Spleen (tissue), 11 donors: ENCODE measurements around the gene ZMYM4. TPM values are rescaled to one million over a fixed set of nuclear protein-coding genes. Genes with fewer than 3 reads are reported as not detected.
"Not testable (repeated sequence)": the region's sequence is repeated elsewhere in the genome, so short reads cannot be mapped to it uniquely, and the experiment has no call there.

Experiments
- DNase-seq: peaks from one replicate; pipeline ENCODE4 v3.0.0-alpha.2; 2020
- H3K27ac ChIP-seq, 8 donors: fragments of 200-600 bp; sonication (generic) in 7 of 8; 1 replicate in 4 of 8; 2 replicates in 4 of 8; pipeline versions ENCODE4 v1.5.0 to v1.8.0; 2016 to 2021; ENCODE audit warnings: inconsistent platforms in 4 of 8, mild to moderate bottlenecking in 4 of 8, moderate library complexity in 1 of 8
- H3K27me3 ChIP-seq, 7 donors: fragments of 200-600 bp; sonication (generic) in 6 of 7; replicated peaks in 1 of 7; 1 replicate in 4 of 7; 2 replicates in 3 of 7; pipeline versions ENCODE4 v1.5.0 to v1.8.0; 2016 to 2021; ENCODE audit warnings: inconsistent platforms in 3 of 7, mild to moderate bottlenecking in 1 of 7
- H3K36me3 ChIP-seq, 6 donors: fragments of 200-600 bp; sonication (generic) in 5 of 6; 1 replicate in 4 of 6; 2 replicates in 2 of 6; pipeline versions ENCODE4 v1.5.0 to v1.8.0; 2016 to 2021; ENCODE audit warnings: inconsistent platforms in 2 of 6
- H3K4me1 ChIP-seq, 6 donors: fragments of 200-600 bp; sonication (generic) in 5 of 6; 1 replicate in 3 of 6; 2 replicates in 3 of 6; pipeline versions ENCODE4 v1.5.0 to v1.8.0; 2016 to 2021; ENCODE audit warnings: inconsistent platforms in 3 of 6
- H3K4me3 ChIP-seq, 8 donors: fragments of 200-600 bp; sonication (generic) in 7 of 8; 1 replicate in 4 of 8; 2 replicates in 4 of 8; pipeline versions ENCODE4 v1.5.0 to v1.8.0; 2016 to 2021; ENCODE audit warnings: inconsistent platforms in 4 of 8, mild to moderate bottlenecking in 4 of 8, moderate library complexity in 2 of 8
- H3K9me3 ChIP-seq, 8 donors: fragments of 200-600 bp; sonication (generic) in 7 of 8; 1 replicate in 4 of 8; 2 replicates in 4 of 8; pipeline versions ENCODE4 v1.5.0 to v1.8.0; 2016 to 2021; ENCODE audit warnings: inconsistent platforms in 4 of 8
- CTCF ChIP-seq, 11 experiments: fragments of 200-600 bp in 7 of 11; fragments of 450-650 bp in 4 of 11; sonication (generic) in 4 of 11; IDR thresholded peaks in 8 of 11; conservative IDR thresholded peaks in 3 of 11; 1 replicate in 7 of 11; 2 replicates in 4 of 11; pipeline versions ENCODE4 v1.4.0 to v1.8.0; 2016 to 2021; ENCODE audit warnings: antibody characterized with exemption in 11 of 11, inconsistent platforms in 4 of 11, mild to moderate bottlenecking in 1 of 11
- POLR2A ChIP-seq, 3 donors: fragments of 450-650 bp; IDR thresholded peaks; one replicate each; pipeline ENCODE4 v1.5.1; 2017; ENCODE audit warnings: antibody characterized with exemption in 3 of 3, mild to moderate bottlenecking in 1 of 3
- POLR2AphosphoS5 ChIP-seq, 3 donors: sonication (generic); formaldehyde crosslinking; IDR thresholded peaks; one replicate each; pipeline ENCODE4 v1.5.1; 2017; ENCODE audit warnings: antibody characterized with exemption in 3 of 3
- WGBS, 5 donors: extraction: QIAGEN DNeasy Blood & Tissue Kit in 3 of 5; methylation state at CpG; one replicate each; pipeline versions ENCODE4 v1.1.5 to v1.1.7; 2013 to 2018; 5-methylcytosine and 5-hydroxymethylcytosine counted together
- intact Hi-C: fragments of 100-400 bp; cut with DNase I; formaldehyde crosslinking; loops from one replicate; pipeline ENCODE4 v1.15.0; 2023; ENCODE audit warnings: low total_unique reads
- polyA plus RNA-seq, 3 donors: library from polyadenylated mRNA; stranded (reverse); fragments of 200-250 nt; gene quantifications; one replicate each; pipeline ENCODE4 v1.2.1, GENCODE V29; 2013
- total RNA-seq, 7 donors: library from RNA; depleted of rRNA in 3 of 7; stranded (reverse); fragments of >200 nt in 3 of 7; fragmentation: NEBNext Ultra II Directional in 4 of 7; extraction: Animal tissue kit (Norgen Biotek cat#: 25700) in 4 of 7; gene quantifications; one replicate each; pipeline versions ENCODE4 v1.1.0 to v1.2.1, GENCODE V29; 2016 to 2021
- donor health status: healthy with polysubstance abuse.
- donor health status: DM: no; HTN: no; CAD: no; lungs with moderate emphysema.
- donor health status: DM: no; HTN: no; CAD: no.
- donor health status: Bipolar disorder and iron deficiency.
- donor health status: healthy.
- donor health status: DM: no; HTN: no; CAD: no.
- donor health status: DM: yes; HTN: yes; CAD: no.

Gene ZMYM4
- total and polyA plus RNA-seq, 10 donors, result 9.0 to 70.2 (median 47.1) TPM

DNA sequence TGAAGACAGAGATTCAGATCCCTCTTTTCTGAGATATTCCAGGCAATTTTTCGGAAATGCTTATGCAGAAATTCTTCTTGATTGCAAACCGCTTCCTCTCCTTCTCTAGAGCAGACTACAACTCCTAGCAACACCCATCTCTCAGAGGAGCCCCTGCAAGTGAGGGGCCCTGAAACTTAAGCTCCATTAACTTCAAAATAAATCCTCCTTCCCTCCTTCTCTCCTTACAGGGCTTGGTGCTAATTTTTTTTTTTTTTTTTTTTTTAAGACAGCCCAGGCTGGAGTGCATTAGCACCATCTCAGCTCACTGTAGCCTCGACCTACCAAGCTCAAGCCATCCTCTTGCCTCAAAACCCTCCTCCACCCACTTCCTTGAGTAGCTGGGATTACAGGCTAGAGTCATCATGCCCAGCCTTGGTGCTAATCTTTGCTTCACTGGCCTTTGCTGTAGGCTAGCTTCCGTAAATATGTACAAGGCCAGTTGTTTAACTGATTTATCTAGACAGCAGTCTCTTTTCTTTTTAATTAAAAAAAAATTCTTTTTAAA is 45.4 kb upstream of the ZMYM4 start:
- intact Hi-C loops, result no loop called here
- DNase-seq, result no peak
- TF ChIP-seq POLR2A (IDR thresholded peaks at IDR 0.05), result no peak
- TF ChIP-seq CTCF (IDR thresholded peaks at IDR 0.05 in 8 of 11, conservative IDR thresholded peaks at IDR 0.05 in 3 of 11), result no peak
- no peak for TF ChIP-seq POLR2AphosphoS5 (IDR thresholded peaks at IDR 0.05)
- Histone ChIP-seq H3K36me3 (no peaks in the 10 kb centered on the region), H3K4me3 (no peak overlapping the region), H3K27ac (peak overlapping the region in 4 of 8 donors; percentile 3 to 38 (median 17)), H3K4me1 (no peaks in the 10 kb centered on the region), H3K9me3 (no peaks in the 10 kb centered on the region), H3K27me3 (no peaks in the 10 kb centered on the region)
- 68 to 85% (median 76%) methylated on average over 4 of the region's 4 CpGs for WGBS, 5 donors

DNA sequence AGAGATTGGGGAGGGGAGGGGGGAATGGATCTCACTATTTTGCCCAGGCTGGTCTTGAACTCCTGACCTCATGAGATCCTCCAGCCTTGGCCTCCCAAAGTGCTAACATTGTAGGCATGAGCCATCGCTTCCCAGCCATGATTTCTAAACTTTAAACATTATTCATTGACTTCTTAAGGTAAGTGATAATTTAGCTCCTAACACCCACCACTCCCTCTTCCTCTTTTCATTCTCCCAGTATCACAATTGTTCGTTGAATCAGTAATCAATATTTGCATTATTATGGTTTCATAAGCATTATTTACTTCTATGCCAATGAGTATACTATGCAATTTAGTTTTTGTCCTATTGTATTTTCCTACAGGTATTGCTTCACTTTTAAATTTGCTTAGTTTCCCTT is 42.0 kb upstream of the ZMYM4 start:
- Histone ChIP-seq H3K36me3 (no peaks in the 10 kb centered on the region), H3K9me3 (no peaks in the 10 kb centered on the region), H3K27me3 (no peaks in the 10 kb centered on the region), H3K4me1 (no peaks in the 10 kb centered on the region), H3K4me3 (no peak overlapping the region), H3K27ac (no peak overlapping the region)
- no peak for DNase-seq
- TF ChIP-seq POLR2A (IDR thresholded peaks at IDR 0.05) (no peak), CTCF (IDR thresholded peaks at IDR 0.05 in 8 of 11, conservative IDR thresholded peaks at IDR 0.05 in 3 of 11) (no peak), POLR2AphosphoS5 (IDR thresholded peaks at IDR 0.05) (no peak)
- intact Hi-C loops, result no loop called here
- WGBS, 5 donors, result 72 to 92% (median 82%) methylated on average over 2 of the region's 2 CpGs

DNA sequence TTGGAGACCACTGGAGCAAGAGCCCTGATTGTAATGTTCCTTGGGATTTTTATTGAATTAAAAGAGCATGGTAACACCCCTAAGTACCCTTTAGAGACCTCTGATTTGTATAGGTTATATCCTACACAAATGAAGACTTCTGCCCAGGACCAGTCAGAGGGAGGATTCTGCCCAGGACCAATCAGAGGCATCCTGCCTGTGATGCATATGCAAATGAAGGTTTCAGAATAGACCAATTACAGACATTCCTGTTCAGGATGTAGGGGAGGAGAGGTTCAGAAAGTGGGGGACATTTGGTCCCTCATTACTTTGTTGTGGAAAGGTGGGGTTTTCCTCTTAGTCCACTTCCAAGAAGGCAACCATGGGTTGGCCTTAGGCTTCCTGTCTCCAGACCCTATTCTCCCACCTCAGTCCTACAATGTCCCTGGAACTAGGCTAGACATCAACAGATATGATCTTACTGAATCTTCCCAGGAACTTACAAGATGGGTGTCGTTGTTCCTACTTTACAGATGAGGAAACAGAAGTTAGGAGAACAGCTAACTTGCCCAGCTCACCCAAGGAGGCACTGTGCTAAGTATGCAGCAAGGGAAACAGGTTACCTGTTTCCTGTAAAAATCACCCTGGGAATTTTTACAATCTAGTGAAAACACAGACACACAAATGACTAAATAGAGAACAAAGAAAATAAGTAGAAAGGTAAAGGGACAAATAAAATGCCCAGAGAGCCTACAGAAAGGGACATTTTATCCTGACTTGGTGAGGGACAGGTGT is 38.7 kb upstream of the ZMYM4 start:
- Histone ChIP-seq H3K9me3 (no peaks in the 10 kb centered on the region), H3K4me3 (no peak overlapping the region), H3K27ac (no peak overlapping the region), H3K27me3 (no peaks in the 10 kb centered on the region), H3K4me1 (no peaks in the 10 kb centered on the region), H3K36me3 (no peaks in the 10 kb centered on the region)
- intact Hi-C loops, result no loop called here
- TF ChIP-seq CTCF (IDR thresholded peaks at IDR 0.05 in 8 of 11, conservative IDR thresholded peaks at IDR 0.05 in 3 of 11) (no peak), POLR2A (IDR thresholded peaks at IDR 0.05) (no peak), POLR2AphosphoS5 (IDR thresholded peaks at IDR 0.05) (no peak)
- no peak for DNase-seq
- 57 to 77% (median 65%) methylated on average over 1 of the region's 1 CpG for WGBS, 5 donors

DNA sequence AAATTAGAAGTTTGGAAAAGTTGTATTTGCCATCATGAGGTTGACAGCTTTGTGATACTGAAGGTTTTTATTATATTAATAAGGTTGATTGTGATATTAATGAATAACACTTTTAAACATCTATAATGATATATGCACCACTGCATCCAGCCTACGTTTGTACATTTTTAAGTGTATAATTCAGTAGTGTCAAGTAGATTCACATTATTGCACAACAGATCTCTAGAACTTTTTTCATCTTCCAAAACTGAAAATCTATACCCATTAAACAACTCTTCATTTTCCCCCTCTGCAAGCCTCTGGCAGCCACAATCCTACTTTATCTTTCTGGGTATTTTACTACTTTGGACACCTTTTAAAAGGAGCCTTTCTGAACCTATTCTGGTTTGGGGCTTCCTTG is 37.2 kb upstream of the ZMYM4 start:
- Histone ChIP-seq H3K4me3 (no peak overlapping the region), H3K4me1 (no peaks in the 10 kb centered on the region), H3K27ac (no peak overlapping the region), H3K36me3 (no peaks in the 10 kb centered on the region), H3K27me3 (no peaks in the 10 kb centered on the region), H3K9me3 (no peaks in the 10 kb centered on the region)
- TF ChIP-seq POLR2A (IDR thresholded peaks at IDR 0.05), result no peak
- no peak for TF ChIP-seq CTCF (IDR thresholded peaks at IDR 0.05 in 8 of 11, conservative IDR thresholded peaks at IDR 0.05 in 3 of 11)
- no peak for TF ChIP-seq POLR2AphosphoS5 (IDR thresholded peaks at IDR 0.05)
- WGBS, 5 donors, result 48 to 81% (median 70%) methylated on average over 1 of the region's 1 CpG
- no peak for DNase-seq
- intact Hi-C loops, result no loop called here

DNA sequence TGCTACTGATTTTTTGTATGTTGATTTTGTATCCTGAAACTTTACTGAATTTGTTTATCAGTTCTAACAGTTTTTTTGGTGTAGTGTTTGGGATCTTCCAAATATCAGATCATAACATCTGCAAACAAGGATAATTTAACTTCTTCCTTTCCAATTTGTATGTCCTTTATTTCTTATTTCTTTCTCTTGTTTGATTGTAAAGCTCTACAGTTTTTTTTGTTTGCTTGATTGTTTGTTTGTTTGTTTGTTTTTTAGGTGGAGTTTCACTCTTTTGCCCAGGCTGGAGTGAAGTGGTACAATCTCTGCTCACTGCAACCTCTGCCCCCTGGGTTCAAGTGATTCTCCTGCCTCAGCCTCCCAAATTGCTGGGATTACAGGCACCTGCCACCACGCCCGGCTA is 31.7 kb upstream of the ZMYM4 start:
- H3K9me3 ChIP-seq, intact Hi-C loops, H3K36me3 ChIP-seq, H3K4me1 ChIP-seq, H3K27ac ChIP-seq, H3K27me3 ChIP-seq, DNase-seq, H3K4me3 ChIP-seq: not testable (repeated sequence)
- 87 to 95% (median 93%) methylated on average over 2 of the region's 2 CpGs for WGBS, 5 donors
